ENCODE measurements around the gene ADGRG1. TPM values are rescaled to one million over a fixed set of nuclear protein-coding genes. Genes with fewer than 3 reads are reported as not detected.

The ADGRG1 gene
- total RNA-seq, 6 experiments from 2014 or later: 1.8 to 4.2 (median 3.4) TPM

DNA sequence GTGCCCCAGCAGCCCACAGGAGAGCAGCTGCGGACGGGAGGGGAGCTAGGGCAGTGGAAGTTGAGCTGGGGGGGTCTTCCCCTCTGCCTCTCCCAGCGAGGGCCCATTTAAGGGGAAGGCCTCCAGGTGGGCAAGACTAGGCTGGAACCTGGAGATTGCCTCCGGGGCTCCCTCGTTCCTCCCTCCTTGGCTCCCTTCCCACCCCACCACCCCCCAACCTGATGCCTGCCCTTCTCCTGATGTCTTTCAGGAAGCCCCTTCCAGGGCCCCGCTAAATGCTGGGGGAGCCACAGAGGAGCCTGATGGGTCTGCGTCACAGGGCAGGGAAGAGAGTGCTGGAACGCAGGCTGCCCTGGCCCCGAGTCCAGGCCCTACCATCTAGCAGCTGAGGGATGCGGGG is 16.7 kb downstream of the ADGRG1 start:
- ATAC-seq (no peak), DNase-seq (no peak)
- WGBS (ENCODE audit: insufficient coverage, low coverage, low lambda C conversion rate, missing lambda C conversion rate): 73% methylated on average over 3 of the region's 10 CpGs
- Histone ChIP-seq H3K36me3 (no peaks in the 10 kb centered on the region), H3K4me1 (no peaks in the 10 kb centered on the region), H3K27me3 (no peaks in the 10 kb centered on the region), H3K9me3 (no peaks in the 10 kb centered on the region), H3K27ac (no peak overlapping the region), H3K4me3 (no peak overlapping the region)
- intact Hi-C loops (cut with DNase I): loop anchor here in 1 of 2 donors (5.0 kb wide), 2 partner anchors 53 to 68 kb away; no protein-coding TSS in a partner anchor
- TF ChIP-seq, protein P1, sequence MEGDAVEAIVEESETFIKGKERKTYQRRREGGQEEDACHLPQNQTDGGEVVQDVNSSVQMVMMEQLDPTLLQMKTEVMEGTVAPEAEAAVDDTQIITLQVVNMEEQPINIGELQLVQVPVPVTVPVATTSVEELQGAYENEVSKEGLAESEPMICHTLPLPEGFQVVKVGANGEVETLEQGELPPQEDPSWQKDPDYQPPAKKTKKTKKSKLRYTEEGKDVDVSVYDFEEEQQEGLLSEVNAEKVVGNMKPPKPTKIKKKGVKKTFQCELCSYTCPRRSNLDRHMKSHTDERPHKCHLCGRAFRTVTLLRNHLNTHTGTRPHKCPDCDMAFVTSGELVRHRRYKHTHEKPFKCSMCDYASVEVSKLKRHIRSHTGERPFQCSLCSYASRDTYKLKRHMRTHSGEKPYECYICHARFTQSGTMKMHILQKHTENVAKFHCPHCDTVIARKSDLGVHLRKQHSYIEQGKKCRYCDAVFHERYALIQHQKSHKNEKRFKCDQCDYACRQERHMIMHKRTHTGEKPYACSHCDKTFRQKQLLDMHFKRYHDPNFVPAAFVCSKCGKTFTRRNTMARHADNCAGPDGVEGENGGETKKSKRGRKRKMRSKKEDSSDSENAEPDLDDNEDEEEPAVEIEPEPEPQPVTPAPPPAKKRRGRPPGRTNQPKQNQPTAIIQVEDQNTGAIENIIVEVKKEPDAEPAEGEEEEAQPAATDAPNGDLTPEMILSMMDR (IDR thresholded peaks at IDR 0.05): no peak
- no peak for TF ChIP-seq POLR2A (IDR thresholded peaks at IDR 0.05)

DNA sequence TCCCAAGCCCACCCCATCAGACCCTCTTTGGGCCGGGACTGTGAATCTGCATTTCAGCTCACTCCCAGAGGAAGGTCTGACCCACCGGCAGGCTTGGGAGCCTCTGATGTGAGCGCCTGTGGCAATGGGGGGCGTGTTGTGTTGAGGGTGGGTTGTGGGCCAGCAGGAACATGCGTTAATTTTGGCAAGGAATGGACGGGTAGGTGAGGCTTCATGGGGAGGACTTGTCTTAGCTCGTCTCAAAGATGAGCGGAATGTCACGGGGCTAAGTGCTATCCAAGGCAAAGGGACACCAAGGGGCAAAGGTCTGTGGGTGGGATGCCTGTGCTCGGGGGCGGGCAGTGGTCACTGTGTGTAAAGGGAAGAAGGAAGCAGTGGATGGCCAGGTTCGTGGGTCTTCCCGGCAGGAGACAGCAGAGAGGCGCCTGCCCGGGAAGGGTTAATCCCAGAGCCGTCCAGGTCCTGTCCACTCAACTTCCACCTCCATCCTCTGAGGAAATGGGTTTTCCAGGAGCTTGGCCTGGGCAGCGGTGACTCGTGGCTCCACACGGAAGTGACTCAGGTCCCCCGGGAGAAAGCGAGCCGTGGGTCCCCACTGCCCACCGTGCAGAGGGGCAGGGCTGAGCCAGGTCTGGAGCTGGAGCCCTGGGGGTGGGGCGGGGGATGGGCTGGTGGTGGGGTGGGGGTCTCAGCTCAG is 17.4 kb downstream of the ADGRG1 start:
- H3K4me3 ChIP-seq: no peak overlapping the region
- intact Hi-C loops (cut with DNase I): loop anchor here (2.0 to 5.0 kb wide), 3 partner anchors 53 to 69 kb away; no protein-coding TSS in a partner anchor
- no peaks in the 10 kb centered on the region for H3K36me3 ChIP-seq
- TF ChIP-seq, protein P1 (IDR thresholded peaks at IDR 0.05): no peak
- TF ChIP-seq POLR2A (IDR thresholded peaks at IDR 0.05): no peak
- no peaks in the 10 kb centered on the region for H3K4me1 ChIP-seq
- H3K9me3 ChIP-seq: no peaks in the 10 kb centered on the region
- H3K27ac ChIP-seq: peak overlapping the region in 1 of 3 donors; percentile 28
- ATAC-seq (peak; percentile 24 to 56 (median 37)), DNase-seq (peak in 1 of 3 donors; percentile 47)
- WGBS (ENCODE audit: insufficient coverage, low coverage, low lambda C conversion rate, missing lambda C conversion rate): 61% methylated on average over 7 of the region's 24 CpGs
- no peaks in the 10 kb centered on the region for H3K27me3 ChIP-seq

DNA sequence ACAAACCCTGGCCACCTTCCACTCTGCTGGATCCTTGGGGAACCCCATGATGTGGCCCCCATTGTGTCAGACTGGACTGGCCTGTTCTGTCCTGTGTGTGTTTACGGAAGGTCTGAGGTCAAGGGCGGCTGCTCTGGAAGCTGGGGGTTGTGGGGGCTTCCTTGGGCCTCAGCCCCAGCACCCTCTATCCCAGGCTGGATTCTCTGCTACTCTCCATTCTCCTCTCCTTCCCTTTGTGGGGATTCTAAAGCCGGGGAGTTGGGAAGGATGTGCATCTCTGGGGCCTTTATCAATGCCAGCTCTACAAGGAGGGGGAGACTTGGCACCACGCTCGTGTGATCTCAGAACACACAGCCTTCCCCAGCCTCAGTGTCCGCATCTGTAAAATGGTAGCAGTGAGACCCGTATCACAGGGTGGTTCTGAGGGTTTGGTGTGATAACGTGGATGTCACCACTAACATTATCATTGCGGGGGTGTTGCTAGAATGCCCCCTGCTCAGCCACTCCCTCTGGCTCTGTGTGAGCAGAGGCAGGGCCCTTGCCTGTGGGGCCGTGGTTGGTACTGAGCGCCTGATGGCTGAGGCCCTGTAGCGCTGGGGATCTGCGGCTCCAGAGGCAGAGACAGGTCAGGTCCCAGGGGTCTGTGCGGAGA is 18.1 kb downstream of the ADGRG1 start:
- Histone ChIP-seq H3K4me1 (no peaks in the 10 kb centered on the region), H3K9me3 (no peaks in the 10 kb centered on the region), H3K27me3 (no peaks in the 10 kb centered on the region), H3K4me3 (no peak overlapping the region), H3K36me3 (no peaks in the 10 kb centered on the region), H3K27ac (peak overlapping the region in 1 of 3 donors; percentile 28)
- no peak for DNase-seq
- TF ChIP-seq POLR2A (IDR thresholded peaks at IDR 0.05): no peak
- TF ChIP-seq, protein P1 (IDR thresholded peaks at IDR 0.05): no peak
- WGBS (ENCODE audit: insufficient coverage, low coverage, low lambda C conversion rate, missing lambda C conversion rate): 54% methylated on average over 5 of the region's 14 CpGs
- peak; percentile 10 to 57 (median 14) for ATAC-seq
- intact Hi-C loops (cut with DNase I): loop anchor here (2.0 to 5.0 kb wide), 3 partner anchors 54 to 69 kb away; no protein-coding TSS in a partner anchor

DNA sequence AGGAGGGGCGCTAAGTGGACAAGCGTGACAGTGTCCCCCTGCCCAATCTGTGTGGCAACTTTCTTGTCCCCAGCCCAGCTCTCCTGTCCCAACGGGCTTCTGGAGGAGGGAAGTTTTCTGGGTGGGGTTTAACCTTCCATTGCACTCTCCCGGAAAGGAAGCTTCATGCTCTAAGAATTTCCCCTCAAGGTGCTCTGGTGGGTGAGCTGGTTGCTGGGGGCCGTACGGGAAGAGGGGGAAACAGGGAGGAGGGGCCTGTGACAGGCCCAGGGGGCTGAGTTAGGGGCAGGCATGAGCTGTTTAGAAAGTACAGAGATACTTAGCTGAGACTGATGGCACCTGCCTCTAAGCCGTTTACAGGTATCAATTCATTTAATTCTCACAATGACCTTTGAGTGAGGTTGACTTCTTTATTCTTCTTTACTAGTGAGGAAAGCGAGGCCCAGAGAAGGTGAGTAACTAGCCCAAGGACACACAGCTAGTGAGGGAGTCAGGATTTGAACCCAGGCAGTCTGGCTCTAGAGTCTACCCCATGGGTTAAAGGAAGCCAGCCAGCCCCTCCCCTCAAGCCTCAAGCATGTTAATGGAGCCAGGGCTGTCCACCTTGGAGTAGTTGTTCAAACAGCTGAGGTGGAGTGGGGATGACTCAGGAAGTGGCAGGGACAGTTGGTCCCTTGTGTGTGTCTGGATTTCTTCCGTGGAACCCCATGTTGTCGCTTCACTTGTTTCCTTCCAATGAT is 18.9 kb downstream of the ADGRG1 start:
- Histone ChIP-seq H3K4me3 (no peak overlapping the region), H3K4me1 (no peaks in the 10 kb centered on the region), H3K36me3 (no peaks in the 10 kb centered on the region), H3K27ac (peak overlapping the region in 2 of 3 donors; percentile 7 to 43), H3K9me3 (no peaks in the 10 kb centered on the region), H3K27me3 (no peaks in the 10 kb centered on the region)
- no peak for DNase-seq
- intact Hi-C loops (cut with DNase I): loop anchor here (2.0 to 5.0 kb wide), 3 partner anchors 55 to 70 kb away; no protein-coding TSS in a partner anchor
- WGBS (ENCODE audit: insufficient coverage, low coverage, low lambda C conversion rate, missing lambda C conversion rate): 43% methylated on average over 6 of the region's 10 CpGs
- peak in 1 of 4 donors; percentile 2 for ATAC-seq
- no peak for TF ChIP-seq POLR2A (IDR thresholded peaks at IDR 0.05)
- TF ChIP-seq, protein P1 (IDR thresholded peaks at IDR 0.05): no peak
